DMS114 treated with DMSO at 0.1 percent for 48 hours (cell line): ENCODE measurements around the gene AP2A1.

ENCODE experiments used
- DNase-seq: peaks from one replicate; lab custom pipeline; 2025; ENCODE audit not compliant: unreplicated experiment; lab: John Stamatoyannopoulos, UW

The AP2A1 gene

GRCh38 chr19:49837009-49837310 is 70.2 kb downstream of the AP2A1 start:
- no peak for DNase-seq

DNA sequence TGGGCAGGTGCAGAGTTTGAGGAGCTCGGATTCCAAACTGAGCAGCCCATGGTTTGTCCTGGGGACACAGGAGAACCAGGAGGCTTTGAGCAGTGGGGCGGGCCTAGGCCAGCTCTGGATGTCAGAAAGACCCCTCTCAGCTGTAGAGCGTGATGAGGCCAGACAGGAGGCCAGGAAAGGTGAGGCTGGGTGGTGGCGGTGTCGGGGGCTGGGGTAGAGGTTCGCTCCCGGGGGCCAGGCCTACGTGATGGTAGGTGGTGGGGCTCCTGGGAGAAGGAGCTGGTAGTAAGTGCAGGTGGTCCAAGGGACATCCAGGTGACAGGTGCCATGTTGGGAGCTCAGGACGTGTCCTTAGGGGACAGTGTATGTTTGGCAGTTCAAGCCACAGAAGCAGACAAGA is 70.6 kb downstream of the AP2A1 start:
- no peak for DNase-seq

GRCh38 chr19:49838885-49839588 is 72.2 kb downstream of the AP2A1 start:
- no peak for DNase-seq

DNA sequence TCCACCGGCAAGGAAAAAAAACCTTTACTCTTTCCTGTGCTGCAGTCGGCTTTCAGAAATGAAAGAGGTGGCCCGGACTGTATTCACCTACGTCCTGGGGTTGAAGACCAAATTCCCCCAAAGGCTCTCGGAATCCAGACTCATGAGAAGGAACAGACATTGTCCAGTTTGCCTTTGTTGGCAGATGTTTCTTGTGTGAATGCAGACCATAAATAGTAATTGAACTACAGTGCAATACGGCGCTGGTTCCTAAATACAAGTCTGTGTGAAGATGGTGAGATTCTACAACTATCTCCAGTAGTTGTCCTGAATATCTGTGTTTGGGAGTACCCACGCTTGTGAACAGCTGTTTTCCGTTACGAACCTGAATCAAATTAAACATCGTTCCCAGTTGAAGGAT is 72.9 kb downstream of the AP2A1 start:
- DNase-seq: no peak

- DNase-seq: no peak
These were observed 73.5 kb downstream of the AP2A1 start for GRCh38 chr19:49840321-49840720.

DNA sequence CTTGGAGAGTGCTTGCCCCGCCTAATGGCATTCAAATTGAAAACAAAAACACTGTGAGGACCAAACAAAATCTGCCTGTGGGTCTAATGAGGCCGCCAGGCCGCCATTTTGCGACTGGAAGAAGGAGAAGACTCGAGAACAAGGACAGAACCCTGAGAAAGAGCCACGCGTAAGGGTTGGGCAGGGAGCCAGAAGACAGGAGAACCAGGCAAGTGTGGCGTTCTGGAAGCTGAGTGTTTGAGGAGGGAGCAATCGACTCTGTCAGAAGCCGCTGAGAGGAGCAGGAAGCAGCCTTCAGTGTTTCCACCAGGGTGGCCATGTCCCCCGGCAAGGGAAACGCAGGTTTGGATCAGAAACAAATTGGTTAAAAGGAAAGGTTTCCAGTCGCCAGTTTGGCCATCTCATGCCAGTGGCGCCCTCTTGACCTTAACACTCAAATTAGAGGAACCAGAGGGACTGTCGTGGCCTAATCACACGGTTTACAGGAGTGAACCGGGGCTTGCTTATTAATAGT is 74.0 kb downstream of the AP2A1 start:
- DNase-seq: no peak

GRCh38 chr19:49843265-49843664 is 76.5 kb downstream of the AP2A1 start:
- DNase-seq: no peak

DNA sequence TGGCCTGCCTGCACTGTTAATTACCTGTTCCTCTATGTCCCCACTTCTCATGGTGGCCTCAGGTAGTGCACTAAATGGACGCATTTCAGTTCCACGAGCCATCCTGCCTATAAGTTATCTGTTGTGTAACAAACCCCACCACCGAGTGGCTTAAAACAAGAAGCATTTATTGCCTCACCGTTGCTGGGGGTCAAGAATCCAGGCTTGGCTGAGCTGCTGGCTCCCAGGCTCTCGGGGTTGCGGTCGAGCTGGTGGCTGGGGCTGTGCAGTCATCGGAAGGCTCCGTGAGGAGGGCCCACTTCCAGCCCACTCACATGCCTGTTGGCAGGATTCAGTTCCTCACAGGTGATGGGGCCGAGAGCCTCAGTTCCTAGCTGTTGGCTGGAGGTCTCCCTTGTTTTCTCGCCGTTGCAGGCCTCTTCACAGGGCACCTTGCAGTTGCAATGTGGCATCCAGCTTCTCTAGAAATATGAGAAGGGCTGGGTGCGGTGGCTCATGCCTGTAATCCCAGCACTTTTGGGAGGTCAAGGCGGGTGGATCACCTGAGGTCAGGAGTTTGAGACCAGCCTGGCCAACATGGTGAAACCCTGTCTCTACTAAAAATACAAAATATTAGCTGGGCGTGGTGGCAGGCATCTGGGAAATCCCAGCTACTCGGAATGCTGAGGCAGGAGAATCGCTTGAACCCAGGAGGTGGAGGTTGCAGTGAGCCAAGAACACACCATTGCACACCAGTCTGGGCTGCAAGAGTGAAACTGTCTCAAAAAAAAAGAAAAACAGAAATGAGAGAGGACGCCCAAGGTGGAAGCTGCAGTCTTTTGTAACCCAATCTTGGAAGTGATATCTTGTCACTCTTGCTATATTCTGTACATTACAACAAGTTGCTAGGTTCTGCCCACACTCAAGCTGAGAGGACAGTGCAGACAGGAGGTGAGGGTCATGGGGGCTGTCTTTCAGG is 77.6 kb downstream of the AP2A1 start:
- no peak for DNase-seq

GRCh38 chr19:49845414-49845813 is 78.6 kb downstream of the AP2A1 start:
- DNase-seq: no peak

GRCh38 chr19:49846408-49846807 is 79.6 kb downstream of the AP2A1 start:
- DNase-seq: no peak

DNA sequence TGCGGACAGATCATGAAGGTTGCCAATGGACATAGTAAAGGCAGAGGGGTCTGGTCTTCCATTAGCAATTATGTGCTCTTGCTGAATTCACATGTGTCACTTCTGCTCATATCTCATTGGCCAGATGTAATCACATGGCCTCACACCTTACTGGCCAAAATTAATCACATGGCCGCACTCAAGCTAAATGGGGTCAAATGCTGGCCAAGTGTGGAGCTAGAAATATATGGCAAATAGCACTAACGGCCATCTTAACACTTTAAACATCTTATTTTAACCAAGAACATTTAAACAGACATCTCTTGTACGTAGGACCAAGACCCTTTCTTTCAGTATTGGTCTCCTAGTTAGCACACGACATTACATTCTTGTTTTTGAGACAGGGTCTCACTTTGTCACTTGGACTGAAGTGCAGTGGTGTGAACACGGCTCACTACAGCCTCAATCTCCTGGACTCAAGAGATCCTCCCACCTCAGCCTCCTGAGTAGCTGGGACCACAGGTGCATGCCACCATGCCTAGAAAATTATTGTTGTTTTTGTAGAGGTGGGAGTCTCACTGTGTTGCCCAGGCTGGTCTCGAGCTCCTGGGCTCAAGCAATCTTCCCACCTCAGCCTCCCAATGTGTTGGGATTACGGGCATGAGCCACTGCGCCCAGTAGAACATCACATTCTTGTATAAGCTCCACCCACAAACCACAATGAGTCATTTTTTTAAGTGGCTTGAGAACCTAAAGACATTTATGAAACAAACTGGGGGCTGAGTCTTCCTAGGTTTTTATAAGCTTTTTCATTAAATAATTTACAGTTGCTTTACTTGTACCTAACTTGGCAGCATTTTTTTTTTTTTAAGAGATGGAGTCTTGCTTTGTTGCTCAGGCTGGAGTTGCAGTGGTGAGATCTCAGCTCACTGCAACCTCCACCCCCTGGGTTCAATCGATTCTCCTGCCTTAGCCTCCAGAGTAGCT is 81.2 kb downstream of the AP2A1 start:
- no peak for DNase-seq

GRCh38 chr19:49848938-49849337 is 82.1 kb downstream of the AP2A1 start:
- no peak for DNase-seq

GRCh38 chr19:49849433-49850220 is 82.8 kb downstream of the AP2A1 start:
- no peak for DNase-seq

- no peak for DNase-seq
These were observed 83.4 kb downstream of the AP2A1 start for GRCh38 chr19:49850221-49850486.

GRCh38 chr19:49850487-49851342 is 83.9 kb downstream of the AP2A1 start, which contains the start of gene PTOV1:
TSS of gene PTOV1 (plus strand) at chr19:49851159.
- peak; percentile 77 for DNase-seq

DNA sequence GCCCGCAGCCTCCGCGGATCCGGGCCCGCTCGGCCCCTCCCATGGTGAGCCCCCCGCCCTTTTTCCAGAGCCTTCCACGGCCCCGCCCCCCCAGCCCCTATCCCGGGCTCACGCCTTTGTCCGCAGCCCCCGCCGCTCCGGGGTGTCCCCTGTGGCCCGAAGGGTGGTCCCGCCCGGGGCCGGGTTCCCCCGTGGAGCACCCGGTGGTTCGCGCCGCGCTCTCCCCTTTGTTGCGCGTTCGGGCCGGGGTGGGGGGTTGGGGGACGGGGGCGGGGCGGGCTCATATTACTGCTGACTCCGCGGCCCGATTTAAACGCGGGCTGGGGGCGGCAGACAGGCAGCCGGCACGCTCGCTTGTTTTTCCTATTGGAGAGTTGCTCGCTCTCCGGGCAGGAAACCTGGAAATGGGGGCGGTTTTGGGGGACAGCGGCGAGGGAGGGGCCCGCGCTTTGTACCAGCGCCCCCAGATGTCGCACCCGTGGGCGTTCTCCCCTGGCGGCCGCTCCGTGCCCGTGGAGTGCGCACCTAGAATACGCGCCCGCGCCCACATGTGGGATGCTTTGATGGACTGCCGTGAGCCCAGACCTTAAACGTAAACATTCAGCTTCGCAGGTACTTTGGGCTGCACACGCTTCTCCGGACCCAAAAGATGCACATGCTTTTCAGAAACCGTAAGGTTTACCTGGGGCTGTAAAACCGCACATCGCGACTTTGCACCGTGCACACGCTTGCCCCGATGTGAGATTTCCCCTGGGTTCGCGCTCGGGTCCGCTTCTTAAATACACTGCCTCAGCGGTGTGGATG is 84.9 kb downstream of the AP2A1 start:
- no peak for DNase-seq

DNA sequence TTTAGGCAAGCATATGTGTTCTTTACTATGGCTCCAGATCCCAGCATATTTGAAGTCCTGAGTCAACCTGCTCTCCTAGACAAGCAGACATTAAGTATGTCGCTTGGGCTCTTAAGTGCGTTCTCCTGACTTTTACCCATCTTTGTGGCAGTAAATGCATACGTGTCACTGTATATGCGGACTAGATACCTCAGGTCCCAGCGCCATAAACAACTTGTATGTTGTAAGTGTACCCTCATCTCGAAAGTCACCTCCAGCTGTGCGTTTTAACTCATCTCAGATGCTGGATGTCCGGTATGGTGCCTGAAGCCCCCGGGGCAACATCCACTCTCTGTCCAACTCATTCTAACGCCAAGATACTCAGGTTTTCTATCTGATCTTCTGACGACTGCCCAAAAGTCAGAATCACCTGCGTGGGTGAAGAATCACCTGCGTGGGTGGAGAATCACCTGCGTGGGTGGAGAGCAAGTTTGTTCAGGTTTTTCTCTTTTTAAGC is 85.9 kb downstream of the AP2A1 start:
- DNase-seq: no peak

GRCh38 chr19:49853852-49854377 is 87.1 kb downstream of the AP2A1 start:
- no peak for DNase-seq
